ENCODE measurements around the gene CPSF2. TPM values are rescaled to one million over a fixed set of nuclear protein-coding genes. Genes with fewer than 3 reads are reported as not detected.
"Not testable (repeated sequence)": the region's sequence is repeated elsewhere in the genome, so short reads cannot be mapped to it uniquely, and the experiment has no call there.

Gene CPSF2
- total RNA-seq, 1 experiment from 2014 or later: 51.5 TPM

DNA sequence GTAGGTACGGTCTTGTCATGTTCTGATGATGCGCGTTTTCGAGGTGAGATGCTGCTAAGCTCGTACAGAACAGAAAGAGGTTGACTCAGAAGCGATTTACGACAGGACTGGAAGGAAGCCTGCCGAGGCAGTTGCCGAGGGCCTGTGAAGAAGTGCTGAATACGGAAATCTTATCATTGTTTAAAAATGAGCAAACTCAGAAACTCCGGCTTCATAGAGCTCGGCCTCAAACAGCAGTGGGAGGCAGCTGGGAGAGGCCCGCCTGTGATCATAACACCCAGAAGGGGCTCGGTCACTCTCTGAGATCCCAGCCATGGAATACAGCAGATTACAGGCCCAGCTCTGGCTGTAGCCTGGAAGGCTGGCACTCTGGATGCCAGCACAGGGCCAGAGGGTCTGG is 87.4 kb downstream of the CPSF2 start:
- CTCF ChIA-PET: no interaction called here

DNA sequence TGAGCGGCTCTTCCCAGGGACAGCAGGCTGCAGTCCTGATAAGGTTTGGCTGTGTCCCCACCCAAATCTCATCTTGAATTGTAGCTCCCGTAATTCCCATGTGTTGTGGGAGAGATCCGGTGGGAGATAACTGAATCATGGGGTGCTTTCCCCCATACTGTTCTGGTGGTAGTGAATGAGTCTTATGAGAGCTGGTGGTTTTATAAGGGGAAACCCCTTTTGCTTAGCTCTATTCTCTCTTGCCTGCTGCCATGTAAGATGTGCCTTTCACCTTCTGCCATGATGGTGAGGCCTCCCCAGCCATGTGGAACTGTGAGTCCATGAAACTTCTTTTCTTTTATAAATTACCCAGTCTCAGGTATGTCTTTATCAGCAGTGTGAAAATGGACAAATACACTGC is 91.4 kb downstream of the CPSF2 start:
- H4K20me1 ChIP-seq (ENCODE audit: low read length); H3K4me2 ChIP-seq (ENCODE audit: low read length); H3K36me3 ChIP-seq (ENCODE audit: low read depth, low read length); H3K9me2 ChIP-seq (replicated peaks; ENCODE audit: low read length); DNase-seq; H3K9ac ChIP-seq (ENCODE audit: low read length); H3K27ac ChIP-seq (ENCODE audit: low read length); CTCF ChIA-PET; POLR2A ChIA-PET (ENCODE audit: unreplicated experiment); H2AFZ ChIP-seq (ENCODE audit: low read length); H3F3A ChIP-seq (ENCODE audit: low read length, unreplicated experiment); intact Hi-C loops (cut with micrococcal nuclease); H3K4me3 ChIP-seq (ENCODE audit: low read length); H3K9me3 ChIP-seq (ENCODE audit: low read length); ATAC-seq; BruUV-seq (replicated peaks); H3K79me2 ChIP-seq (ENCODE audit: low read length); H3K4me1 ChIP-seq (ENCODE audit: insufficient read depth, low read length): not testable (repeated sequence)
- H3K27me3 ChIP-seq (ENCODE audit: low read length): peaks cover 40% of the 10 kb centered on the region

More for the DNA sequence above, 87.4 kb downstream of the CPSF2 start:
- no peak for DNase-seq
- Histone ChIP-seq H3K4me1 (ENCODE audit: insufficient read depth, low read length) (no peaks in the 10 kb centered on the region), H4K20me1 (ENCODE audit: low read length) (no peaks in the 10 kb centered on the region), H3K27me3 (ENCODE audit: low read length) (peaks cover 14% of the 10 kb centered on the region; the same call in 1 of the 2 replicates), H3K9ac (ENCODE audit: low read length) (no peak overlapping the region), H2AFZ (ENCODE audit: low read length) (no peak overlapping the region), H3F3A (ENCODE audit: low read length, unreplicated experiment) (no peaks in the 10 kb centered on the region), H3K9me2 (replicated peaks; ENCODE audit: low read length) (no peaks in the 10 kb centered on the region), H3K4me3 (ENCODE audit: low read length) (no peak overlapping the region), H3K27ac (ENCODE audit: low read length) (no peak overlapping the region), H3K36me3 (ENCODE audit: low read depth, low read length) (no peaks in the 10 kb centered on the region), H3K4me2 (ENCODE audit: low read length) (no peak overlapping the region), H3K79me2 (ENCODE audit: low read length) (no peaks in the 10 kb centered on the region), H3K9me3 (ENCODE audit: low read length) (no peaks in the 10 kb centered on the region)
- intact Hi-C loops (cut with micrococcal nuclease): no loop called here
- no peak for ATAC-seq
- BruUV-seq (replicated peaks): no TSS peak
- POLR2A ChIA-PET (ENCODE audit: unreplicated experiment): no interaction called here
- TF ChIP-seq EZH2phosphoT487 (IDR thresholded peaks at IDR 0.05; ENCODE audit: borderline replicate concordance, low read length) (no peak), EZH2 (IDR thresholded peaks at IDR 0.05; ENCODE audit: low read length, unreplicated experiment) (no peak)
- TF ChIP-seq, protein P1, sequence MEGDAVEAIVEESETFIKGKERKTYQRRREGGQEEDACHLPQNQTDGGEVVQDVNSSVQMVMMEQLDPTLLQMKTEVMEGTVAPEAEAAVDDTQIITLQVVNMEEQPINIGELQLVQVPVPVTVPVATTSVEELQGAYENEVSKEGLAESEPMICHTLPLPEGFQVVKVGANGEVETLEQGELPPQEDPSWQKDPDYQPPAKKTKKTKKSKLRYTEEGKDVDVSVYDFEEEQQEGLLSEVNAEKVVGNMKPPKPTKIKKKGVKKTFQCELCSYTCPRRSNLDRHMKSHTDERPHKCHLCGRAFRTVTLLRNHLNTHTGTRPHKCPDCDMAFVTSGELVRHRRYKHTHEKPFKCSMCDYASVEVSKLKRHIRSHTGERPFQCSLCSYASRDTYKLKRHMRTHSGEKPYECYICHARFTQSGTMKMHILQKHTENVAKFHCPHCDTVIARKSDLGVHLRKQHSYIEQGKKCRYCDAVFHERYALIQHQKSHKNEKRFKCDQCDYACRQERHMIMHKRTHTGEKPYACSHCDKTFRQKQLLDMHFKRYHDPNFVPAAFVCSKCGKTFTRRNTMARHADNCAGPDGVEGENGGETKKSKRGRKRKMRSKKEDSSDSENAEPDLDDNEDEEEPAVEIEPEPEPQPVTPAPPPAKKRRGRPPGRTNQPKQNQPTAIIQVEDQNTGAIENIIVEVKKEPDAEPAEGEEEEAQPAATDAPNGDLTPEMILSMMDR (conservative IDR thresholded peaks at IDR 0.05; ENCODE audit: low read depth, low read length): no peak

DNA sequence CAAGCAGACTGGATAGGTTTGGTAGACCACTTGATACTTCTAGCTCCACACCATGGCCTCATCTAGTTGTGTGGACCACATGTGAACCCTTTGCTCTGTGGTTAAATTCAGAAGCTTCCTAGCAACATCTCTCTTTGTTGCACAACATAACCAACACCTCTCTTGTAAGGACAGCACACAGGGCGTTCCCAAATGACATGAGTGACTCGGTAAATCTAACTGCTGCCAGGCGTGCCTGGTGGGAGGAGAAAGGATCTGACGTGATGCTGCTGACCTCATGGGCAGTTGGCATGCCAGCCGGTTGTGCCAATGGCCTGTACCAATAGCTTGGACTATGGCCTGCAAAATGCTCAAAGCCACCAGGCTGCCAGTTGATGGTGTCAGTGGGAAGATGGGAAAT is 93.8 kb downstream of the CPSF2 start:
- H3K4me2 ChIP-seq (ENCODE audit: low read length): no peak overlapping the region
- peaks cover 46% of the 10 kb centered on the region for H3K27me3 ChIP-seq (ENCODE audit: low read length)
- no peak overlapping the region for H3K9ac ChIP-seq (ENCODE audit: low read length)
- no peak overlapping the region for H3K27ac ChIP-seq (ENCODE audit: low read length)
- no peaks in the 10 kb centered on the region for H3K9me3 ChIP-seq (ENCODE audit: low read length)
- ChIA-PET POLR2A (ENCODE audit: unreplicated experiment) (no interaction called here), CTCF (no interaction called here)
- no peak for ATAC-seq
- no peaks in the 10 kb centered on the region for H3F3A ChIP-seq (ENCODE audit: low read length, unreplicated experiment)
- H4K20me1 ChIP-seq (ENCODE audit: low read length): no peaks in the 10 kb centered on the region
- H3K9me2 ChIP-seq (replicated peaks; ENCODE audit: low read length): no peaks in the 10 kb centered on the region
- no peak for TF ChIP-seq EZH2phosphoT487 (IDR thresholded peaks at IDR 0.05; ENCODE audit: borderline replicate concordance, low read length)
- no peak for TF ChIP-seq EZH2 (IDR thresholded peaks at IDR 0.05; ENCODE audit: low read length, unreplicated experiment)
- TF ChIP-seq, protein P1 (conservative IDR thresholded peaks at IDR 0.05; ENCODE audit: low read depth, low read length): no peak
- H3K79me2 ChIP-seq (ENCODE audit: low read length): no peaks in the 10 kb centered on the region
- H3K36me3 ChIP-seq (ENCODE audit: low read depth, low read length): no peaks in the 10 kb centered on the region
- no peak overlapping the region for H3K4me3 ChIP-seq (ENCODE audit: low read length)
- H2AFZ ChIP-seq (ENCODE audit: low read length): no peak overlapping the region
- no peaks in the 10 kb centered on the region for H3K4me1 ChIP-seq (ENCODE audit: insufficient read depth, low read length)
- intact Hi-C loops (cut with micrococcal nuclease): no loop called here
- DNase-seq: no peak
- no TSS peak for BruUV-seq (replicated peaks)
